GM18858 (cell line): ENCODE results near the gene MRGPRG.

Experiments
- ATAC-seq: cut with Tn5 transposase; IDR thresholded peaks from one replicate; pipeline ENCODE4 v1.9.1; 2021; ENCODE audit not compliant: unreplicated experiment

MRGPRG gene

DNA sequence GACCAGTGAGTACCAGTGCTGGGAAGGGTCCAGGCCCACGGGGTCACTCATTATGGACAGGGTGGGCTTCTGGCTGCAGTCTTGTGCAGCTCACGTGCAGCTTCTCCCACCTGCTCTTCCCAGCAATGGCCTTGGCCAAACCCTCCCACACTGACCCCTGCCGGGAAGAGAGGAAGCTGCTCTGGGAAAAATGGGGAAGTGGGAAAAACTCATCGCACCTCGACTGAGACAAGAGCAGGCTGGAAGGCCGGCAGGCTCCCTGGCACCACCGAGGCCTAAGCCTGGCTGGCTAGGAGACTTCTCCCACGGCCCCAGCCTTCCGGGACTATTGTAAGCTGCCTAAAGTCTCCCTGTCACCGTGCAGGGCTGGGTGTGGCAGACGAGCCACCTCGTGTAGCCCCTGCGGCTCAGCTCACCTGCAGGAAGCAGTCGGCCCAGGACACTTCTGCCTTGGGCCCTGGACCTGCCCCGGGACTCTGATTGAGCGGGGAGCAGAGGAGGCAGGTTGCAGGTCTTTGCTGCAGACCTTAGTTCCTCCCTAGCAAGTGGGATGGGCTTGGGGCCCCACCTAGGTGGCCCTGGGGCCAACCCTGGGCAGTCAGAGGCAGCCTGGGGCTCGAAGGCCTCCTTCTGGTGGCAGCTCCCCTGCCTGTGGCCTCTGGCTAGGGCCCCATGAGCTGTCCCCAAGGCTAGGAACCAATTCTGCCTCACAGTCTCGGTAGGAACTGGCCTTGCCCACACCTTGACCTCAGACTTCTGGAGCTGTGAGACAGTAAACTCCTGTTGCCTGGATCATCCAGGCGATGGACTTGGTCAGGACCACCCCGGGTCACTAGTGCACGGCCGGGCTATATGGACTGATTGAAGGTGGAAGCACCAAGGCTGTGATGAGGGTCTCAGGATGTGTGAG, 23.1 kb downstream of the MRGPRG start:
- ATAC-seq: no peak

DNA sequence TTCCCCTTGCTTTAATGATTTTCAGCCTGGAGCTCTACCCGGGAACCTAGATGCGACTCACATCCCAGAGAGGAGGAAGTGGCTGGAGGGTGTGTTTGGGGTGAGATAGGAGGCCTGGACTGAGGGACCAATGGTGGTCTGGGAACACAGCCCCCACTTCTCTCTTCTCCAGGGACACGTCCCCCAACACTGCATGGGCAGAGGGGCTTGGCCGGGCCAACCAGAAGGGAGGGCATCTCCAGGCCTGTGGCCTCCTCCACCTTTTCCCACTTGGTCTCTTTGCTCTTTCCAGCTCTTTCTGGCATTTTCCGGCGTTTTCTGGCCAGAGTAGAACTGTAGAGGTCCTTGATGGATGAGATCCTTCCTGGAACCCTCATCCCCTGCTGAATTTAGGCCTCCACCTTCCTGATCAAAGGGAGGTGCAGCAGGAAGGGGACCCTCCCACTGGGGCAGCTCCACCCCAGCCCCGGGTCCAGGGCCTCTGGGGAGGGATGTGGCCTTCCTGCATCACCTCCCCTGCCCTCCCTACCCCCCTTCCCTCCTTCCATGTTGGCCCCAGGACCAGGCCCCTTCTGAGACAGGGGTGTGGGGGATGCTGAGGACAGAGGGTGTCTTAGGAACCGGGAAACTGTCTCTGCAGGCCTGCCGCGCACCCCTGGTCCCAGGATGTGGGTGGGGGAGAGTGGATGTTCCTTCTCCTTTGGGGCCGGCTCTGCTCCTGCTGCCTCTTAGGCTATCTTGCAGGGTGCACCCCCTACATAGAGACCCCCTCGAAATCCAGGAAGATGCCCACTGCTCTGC, 24.4 kb downstream of the MRGPRG start:
- ATAC-seq: no peak

DNA sequence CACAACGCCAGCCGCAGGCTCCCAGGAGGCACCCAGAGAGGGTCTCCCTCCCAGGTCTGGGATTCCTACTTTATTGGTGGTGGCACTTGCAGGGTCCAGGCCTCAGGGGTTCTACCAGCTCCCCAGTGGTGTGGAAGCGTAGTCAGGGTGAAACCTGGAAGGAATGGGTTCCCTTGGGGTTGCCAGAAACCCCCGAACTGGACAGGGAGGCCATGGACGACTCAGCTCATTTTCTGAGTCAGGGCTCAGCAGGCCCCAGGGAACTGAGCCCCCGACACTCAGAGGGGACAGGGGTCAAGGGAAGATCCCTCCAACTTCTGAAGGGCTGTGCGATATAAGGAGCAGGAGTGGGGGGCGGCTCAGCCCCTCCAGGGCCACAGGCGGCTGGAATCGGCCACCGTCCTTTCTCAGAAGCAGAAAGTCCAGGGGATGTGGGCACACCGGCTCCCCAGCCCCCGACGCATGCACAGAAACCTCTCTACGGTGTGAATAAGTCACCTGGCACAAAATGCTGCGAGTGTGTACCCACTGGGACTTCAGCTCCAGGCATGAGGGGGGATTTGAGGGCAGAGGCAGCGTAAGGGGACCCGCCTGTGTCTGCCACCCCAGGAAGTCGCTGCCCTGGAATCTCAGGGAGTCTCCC, 25.1 kb downstream of the MRGPRG start:
- no peak for ATAC-seq

DNA sequence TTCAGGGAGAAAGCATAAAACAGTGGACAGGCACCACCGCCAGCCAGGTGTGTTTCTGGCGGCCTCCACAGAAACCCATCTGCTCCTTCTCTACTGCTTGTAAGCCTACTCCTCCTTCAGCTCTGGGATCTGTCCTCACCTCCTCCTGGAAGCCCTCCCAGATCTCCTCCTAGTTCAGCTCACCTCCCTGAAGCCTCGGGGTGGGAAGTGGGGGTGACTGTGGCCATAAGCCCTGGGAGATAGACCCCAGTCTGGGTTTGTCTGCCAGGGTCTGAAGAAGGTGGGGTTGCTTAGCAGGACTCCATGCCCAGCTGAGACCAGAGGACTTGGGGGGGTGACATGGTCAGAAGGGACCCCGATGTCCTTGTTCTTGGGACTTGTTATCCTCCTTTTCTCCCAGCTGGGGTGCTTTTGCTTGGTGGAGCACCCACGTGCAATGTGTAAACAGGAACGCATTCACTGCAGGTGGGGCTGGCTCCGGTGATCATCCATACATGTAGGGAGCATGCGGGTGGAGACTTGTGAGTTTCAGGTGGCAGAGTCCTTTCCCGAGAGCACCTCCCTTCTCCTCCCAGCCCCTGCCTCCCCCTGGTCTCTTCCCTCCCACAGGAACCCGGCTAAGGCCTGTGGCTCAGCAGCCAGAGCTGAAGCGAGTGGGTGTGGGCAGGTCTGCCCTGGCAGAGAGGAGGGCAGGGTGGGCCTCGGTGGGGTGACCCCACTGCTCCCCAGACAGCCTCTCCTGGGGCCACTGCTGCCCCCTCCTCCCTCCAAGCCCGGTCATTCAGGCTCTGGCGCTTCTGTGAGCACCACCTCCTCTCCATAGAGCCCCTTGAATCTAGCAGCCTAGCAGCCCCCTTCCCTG, 25.9 kb downstream of the MRGPRG start:
- ATAC-seq: no peak

DNA sequence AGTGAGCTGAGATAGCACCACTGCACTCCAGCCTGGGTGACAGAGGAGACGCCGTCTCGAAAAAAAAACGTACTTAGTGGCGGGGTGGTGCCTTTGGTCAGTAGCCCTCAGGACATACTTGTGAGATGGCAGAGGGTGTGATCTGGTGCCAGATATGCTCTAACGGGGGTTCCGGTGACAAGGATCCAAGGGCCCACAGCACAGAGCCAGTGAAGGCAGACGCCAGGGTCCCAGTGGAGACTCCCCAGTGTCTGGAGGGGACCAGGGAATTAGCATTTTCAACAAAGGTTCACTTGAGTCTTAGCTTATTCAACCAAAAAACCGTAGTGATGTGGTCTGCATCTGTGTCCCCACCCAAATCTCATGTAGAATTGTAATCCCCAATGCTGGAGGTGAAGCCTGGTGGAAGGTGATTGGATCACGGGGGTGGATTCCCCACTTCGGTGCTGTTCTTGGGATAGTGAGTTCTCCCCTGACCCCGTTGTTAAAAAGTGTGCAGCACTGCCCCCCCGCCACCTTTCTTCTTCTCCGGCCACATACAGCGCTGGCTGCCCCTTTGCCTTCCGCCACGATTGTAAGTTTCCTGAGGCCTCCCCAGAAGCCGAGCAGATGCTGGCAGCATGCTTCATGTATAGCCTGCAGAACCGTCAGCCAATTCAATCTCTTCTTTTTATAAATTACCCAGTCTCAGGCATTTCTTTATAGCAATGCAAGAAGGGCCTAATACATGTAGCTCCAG, 26.9 kb downstream of the MRGPRG start:
- no peak for ATAC-seq

DNA sequence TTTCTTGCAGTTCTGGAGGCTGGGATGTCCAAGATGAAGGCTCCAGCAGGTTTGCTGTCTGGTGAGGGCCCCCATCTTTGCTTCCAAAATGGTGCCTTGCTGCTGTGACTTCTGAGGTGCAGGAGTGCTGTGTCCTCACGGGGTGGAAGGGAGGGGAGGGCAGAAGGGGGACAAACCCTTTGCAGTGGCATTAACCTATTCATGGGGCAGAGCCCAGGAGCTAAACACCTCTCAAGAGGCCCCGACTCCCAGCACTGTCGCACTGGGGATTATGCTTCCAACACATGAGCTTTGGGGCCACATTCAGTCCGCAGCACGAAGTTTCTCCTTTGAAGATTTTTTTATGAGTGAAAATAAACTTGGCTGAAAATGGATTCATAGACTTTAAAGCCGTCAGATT, 28.0 kb downstream of the MRGPRG start:
- no peak for ATAC-seq

DNA sequence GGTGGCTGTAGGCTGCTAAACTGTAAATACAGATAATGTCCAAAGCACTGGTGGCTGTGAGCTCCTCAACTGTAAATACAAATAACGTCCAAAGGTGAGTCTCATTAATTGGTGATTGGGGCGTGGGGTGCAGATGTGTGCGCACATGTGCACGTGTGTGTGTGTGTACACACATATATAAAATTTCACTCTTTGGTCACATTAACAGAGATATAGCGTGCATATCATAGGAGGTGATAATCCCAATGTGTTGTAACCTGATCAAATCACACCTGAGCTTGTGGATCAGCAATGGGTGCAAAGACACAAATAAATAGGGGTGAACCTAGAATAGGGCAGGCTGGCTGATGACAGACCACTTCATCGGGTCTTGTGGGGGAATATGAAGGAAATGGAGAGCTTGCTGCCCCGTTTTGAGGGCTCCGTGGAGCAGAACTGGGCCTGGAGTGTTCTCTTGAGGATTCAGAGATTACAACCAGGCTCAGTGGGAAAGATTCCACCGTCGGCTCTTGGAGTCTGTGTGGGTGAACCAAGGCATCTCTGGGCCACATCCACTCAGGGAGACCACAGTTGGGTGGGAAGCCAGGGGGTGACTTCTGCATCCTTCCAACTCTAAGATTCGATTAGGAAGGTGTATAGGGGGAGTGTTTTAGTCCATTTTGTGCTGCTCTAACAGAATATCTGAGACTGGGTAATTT, 28.6 kb downstream of the MRGPRG start:
- ATAC-seq: no peak

DNA sequence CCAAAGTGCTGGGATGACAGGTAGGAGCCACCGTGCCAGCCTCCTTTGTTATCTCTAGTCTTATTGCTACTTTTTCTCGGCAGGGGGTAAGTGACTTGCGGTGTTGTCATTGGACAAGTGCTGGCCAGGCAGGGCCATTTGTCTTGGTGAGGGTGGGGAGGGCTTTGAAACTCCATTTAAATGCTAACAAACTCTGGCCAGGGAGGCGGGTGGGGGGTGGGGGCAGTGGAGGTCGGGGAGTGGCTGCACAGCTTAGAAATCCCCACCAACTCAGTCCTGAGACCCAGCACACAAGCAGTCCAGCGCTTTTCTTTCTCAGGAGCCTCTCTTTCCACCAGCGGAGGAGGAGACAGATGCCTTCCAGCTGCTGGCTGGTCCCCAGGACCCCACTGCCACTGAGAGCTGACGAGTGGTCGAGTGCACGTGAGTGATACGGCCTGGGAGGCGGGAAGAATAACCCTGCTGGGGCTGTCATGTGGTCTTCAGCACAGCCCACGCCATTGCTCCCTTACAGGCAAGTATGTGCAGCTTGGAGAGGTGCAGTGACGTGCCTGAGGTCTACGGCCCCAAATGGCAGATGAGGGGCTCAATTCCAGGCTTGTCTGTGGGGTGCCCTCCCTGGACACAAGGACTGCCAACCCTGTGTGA, 29.3 kb downstream of the MRGPRG start:
- no peak for ATAC-seq

DNA sequence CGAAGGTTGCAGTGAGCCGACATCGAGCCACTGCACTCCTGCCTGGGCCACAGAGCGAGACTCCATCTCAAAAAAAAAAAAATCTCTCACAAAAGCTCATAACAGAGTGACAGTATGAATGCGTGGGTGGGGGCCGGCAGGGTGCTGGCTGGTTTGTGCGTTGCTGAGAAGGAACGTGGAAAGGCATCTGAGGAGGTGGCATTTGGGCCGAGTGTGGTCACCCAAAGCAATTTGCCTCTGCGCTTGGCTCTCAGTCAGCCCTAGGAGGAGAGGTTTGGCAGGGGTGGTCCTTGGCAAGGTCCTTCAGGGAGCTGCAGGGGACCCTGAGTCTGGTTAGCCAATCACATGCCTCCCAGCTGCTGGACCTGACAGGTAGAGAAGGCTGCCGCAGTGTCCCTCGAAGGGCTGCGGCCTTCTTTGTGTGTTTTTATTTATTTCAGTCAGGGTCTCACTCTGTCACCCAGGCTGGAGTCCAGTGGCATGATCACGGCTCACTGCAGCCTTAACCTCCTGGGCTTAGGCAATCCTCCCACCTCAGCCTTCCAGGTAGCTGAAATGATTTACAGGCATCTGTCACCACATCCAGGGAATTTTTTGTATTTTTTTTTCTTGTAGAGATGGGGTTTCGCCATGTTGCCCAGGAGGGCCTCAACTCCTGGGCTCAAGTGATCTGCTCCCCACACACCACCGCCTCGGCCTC, 30.0 kb downstream of the MRGPRG start:
- no peak for ATAC-seq

DNA sequence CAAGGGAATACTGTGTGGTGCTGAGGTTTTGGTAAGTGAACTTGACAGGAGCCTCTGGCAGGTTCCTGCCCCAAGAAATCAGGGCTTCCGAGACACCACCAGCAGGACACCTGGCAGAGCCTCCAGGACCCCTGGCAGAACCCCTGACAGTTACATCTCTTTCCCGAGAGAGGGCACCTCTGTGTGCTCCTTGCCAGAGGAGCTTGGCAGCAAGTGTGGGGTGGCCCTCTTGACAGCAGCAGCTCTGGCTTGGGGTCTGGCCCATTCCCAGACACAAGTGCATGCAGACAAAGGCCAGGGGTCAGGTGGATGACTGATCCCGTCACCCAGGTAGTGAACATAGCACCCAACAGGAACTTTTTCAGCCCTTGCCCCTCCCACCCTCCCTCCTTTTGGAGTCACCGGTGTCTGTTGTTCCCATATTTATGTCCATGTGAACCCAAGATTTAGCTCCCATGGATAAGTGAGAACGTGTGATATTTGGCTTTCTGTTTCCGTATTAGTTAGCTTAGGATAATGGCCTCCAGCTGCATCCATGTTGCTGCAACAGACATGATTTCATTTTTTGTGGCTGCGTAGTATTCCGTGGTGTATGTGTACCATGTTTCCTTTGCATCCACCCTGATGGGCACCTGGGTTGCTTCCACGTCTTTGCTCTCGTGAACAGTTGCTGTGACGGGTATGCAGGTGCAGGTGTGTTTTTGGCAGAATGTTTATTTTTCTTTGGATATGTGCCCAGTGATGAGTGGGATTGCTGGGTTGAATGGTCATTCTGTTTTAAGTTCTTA, 32.3 kb downstream of the MRGPRG start:
- no peak for ATAC-seq

DNA sequence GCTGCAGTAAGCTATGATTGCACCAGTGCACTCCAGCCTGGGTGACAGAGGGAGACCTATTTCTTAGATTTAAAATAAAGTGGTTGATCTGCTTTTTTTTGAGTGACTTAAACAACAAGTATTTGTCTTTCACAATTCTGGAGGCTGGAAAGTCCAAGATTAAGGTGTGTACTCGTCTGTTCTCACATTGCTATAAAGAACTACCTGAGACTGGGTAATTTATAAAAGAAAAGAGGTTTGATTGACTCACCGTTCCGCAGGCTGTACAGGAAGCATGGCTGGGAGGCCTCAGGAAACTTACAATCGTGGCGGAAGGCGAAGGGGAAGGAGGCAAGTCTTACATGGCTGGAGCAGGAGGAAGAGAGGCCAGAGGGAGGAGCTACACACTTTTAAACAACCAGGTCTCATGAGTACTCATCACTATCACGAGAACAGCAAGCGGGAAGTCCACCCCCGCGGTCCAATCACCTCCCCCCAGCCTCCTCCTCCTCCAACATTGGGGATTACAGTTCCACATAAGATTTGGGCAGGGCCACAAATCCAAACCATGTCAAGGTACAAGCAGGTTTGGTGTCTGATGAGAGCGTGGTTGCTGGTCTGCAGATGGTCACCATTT, 33.8 kb downstream of the MRGPRG start:
- no peak for ATAC-seq

DNA sequence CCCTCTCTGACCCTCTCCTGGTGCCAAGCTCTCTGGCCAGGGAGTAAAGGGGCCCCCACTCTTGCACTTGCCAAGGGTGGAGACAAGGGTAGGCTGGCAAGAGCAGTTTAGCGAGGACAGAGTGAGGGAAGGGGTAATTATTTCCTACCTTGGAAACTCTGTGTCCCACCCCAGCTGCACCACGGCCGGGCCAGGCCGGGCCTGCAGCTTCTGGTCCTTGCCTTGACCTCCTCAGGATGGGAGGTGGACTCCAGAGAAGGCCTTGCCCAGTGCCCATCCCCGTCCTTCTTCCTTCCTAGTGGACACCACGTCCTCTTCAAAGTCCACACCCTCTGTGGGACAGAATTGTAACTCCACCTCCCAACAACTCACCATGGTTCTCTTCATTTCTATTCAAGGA, 35.1 kb downstream of the MRGPRG start:
- ATAC-seq: no peak

DNA sequence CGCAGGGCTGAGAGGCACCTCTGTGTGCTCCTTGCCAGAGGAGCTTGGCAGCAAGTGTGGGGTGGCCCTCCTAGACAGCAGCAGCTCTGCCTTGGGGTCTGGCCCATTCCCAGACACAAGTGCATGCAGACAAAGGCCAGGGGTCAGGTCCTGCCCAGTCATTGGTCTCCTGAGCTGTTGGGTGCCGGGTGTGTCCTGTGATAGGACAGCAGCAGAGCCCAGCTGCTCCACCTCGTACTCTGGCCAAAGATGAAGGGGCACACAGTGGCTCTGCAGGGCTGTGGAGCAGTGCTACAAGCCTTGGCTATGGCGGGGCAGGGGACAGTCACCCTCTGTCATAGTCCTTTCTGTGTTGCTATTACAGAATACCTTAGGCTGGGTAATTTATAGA, 36.2 kb downstream of the MRGPRG start:
- ATAC-seq: no peak

DNA sequence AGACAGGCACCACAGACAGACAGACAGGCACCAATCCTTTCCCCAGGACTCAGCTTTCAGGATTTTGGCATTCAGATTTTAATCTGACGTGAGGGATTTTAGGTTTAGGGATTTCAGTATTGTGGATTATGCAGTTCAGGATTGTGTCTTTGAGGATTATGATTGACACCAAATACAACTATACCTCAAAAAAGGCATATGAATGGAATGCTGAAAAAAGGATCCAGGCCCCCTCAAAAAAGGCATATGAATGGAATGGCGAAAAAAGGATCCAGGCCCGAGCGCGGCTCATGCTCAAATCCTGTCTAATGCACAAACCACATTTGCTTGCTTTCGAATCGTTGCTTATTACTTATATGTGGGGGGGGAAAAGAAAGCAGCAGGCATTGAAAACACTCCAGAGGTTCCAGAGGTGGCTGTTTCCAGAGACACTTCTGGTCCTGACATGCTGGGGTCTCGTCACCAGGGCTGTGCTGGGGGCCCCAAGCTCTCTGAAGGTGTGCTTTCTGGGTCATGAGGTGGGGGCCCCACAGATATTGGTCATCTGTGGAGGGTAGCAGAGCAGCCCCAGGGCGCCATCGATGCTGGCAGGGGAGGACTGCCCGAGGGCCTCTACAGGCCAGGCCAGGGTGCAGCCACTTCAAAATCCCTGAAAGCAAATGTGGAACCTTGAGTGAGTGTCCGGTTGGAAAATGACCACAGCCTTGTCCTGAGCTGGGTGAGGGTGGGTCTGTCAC, 36.7 kb downstream of the MRGPRG start:
- ATAC-seq: no peak

DNA sequence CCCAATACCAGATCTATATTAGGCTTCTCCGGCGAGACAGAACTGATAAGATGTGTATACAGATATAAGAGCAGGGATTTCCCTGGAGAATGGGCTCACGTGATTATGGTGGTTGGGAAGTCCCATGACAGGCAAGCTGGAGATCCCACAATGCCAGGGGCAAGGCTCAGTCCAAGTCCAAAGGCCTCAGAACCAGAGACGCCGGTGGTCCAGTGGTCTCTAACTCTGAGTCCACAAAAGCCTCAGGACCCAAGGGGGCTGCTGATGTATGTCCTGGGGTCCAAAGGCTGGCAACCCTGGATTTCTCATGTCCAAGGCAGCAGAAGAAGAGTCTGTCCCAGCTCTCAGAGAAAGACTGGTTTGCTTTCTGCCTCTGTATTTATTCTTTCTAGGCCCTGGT, 37.7 kb downstream of the MRGPRG start:
- ATAC-seq: no peak

DNA sequence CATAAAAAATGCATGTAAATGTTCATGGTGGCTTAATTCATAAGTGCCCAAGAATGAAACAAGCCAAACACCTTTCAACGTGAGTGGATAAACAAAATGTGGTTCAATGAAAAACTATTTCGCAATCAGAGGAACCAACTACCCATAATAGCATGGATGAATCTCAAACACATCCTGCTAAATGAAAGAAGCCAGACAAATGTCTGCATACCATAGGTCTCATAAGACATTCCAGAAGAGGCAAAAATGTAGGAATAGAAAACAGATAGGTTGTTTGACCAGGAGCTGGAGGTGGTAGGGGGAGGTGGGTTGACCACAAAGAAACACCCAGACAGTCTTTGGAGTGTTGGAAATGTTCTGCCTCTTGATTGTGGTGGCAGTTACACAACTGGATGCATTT, 40.3 kb downstream of the MRGPRG start:
- ATAC-seq: no peak

DNA sequence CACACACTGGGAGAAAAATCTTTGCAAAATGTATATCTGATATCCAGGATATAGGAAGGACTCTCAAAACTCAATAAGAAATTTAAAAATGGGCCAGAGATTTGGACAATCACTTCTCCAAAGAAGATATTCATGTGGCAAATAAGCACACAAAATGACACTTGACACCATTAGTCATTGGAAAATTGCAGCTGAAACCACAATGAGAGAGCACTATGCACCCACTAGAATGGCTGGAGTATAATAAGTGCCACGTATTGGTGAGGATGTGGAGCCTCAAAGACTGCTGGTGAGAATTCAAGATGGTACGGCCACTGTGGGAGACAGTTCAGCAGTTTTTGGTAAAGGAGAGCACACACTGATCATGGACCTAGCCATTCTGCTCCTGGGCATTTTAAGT, 40.7 kb downstream of the MRGPRG start:
- ATAC-seq: no peak
